ACC112 (cell line): ENCODE results near the gene GAST.
A peak's percentile ranks its signal among the peaks of the same experiment; 100 is the strongest.

ENCODE experiments used
- H2AFZ ChIP-seq: fragments of 200-600 bp; sonication (generic); one replicate; pipeline ENCODE4 v1.6.0; 2017; ENCODE audit warnings: antibody characterized with exemption, low read length; ENCODE audit not compliant: unreplicated experiment
- H3K27ac ChIP-seq: fragments of 200-600 bp; sonication (generic); 2 replicates; pipeline ENCODE4 v1.5.1; 2014; ENCODE audit warnings: low read depth, mild to moderate bottlenecking, antibody characterized with exemption, low read length, moderate library complexity
- H3K27me3 ChIP-seq: fragments of 200-600 bp; sonication (generic); 2 replicates; pipeline ENCODE4 v1.6.1; 2014; ENCODE audit warnings: mild to moderate bottlenecking, antibody characterized with exemption, low read length, moderate library complexity, mixed read lengths; ENCODE audit not compliant: insufficient read depth
- H3K36me3 ChIP-seq: fragments of 200-600 bp; sonication (generic); 2 replicates; pipeline ENCODE4 v1.6.1; 2016; ENCODE audit warnings: mild to moderate bottlenecking, antibody characterized with exemption, low read length, moderate library complexity, mixed read lengths; ENCODE audit not compliant: insufficient read depth
- H3K4me1 ChIP-seq: fragments of 200-600 bp; sonication (generic); one replicate; pipeline ENCODE4 v1.6.1; 2016; ENCODE audit warnings: low read length, mixed read lengths; ENCODE audit not compliant: insufficient read depth, unreplicated experiment, control insufficient read depth
- H3K4me3 ChIP-seq: fragments of 200-600 bp; sonication (generic); 2 replicates; pipeline ENCODE4 v1.5.1; 2014; ENCODE audit warnings: mild to moderate bottlenecking, low read depth, low read length
- H3K79me2 ChIP-seq: fragments of 200-600 bp; sonication (generic); one replicate; pipeline ENCODE4 v1.6.0; 2016; ENCODE audit warnings: low read length; ENCODE audit not compliant: control insufficient read depth, unreplicated experiment, insufficient read depth

Gene GAST

DNA sequence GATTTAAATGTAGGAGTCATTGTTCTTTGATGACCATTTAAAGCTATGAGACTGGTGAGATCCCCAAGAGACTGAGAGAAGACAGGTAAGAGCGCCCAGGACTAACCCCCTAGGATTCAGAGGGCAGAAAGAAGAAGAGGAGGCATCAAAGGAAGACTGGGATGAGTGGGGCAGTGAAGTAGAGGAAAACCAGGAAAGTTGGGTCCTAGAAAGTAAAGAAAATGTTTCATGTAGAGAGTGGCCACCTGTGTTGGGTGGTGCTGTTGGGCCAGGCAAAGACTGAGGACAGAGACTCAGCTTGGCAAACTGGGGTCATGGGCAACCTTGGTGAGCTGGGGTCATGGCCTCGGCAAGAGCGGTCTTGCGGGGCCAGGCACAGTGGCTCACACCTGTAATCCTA lies 23.6 kb downstream of the GAST start:
- Histone ChIP-seq H2AFZ (no peak overlapping the region), H3K27me3 (peaks cover 64% of the 10 kb centered on the region)

GRCh38 chr17:41736983-41737679 lies 25.0 kb downstream of the GAST start:
- Histone ChIP-seq H3K27ac (no peak overlapping the region), H3K4me1 (peaks cover 15% of the 10 kb centered on the region), H3K27me3 (peaks cover 51% of the 10 kb centered on the region), H3K79me2 (no peaks in the 10 kb centered on the region), H3K4me3 (no peak overlapping the region), H2AFZ (no peak overlapping the region), H3K36me3 (no peaks in the 10 kb centered on the region)

More for the DNA sequence above, 23.6 kb downstream of the GAST start:
- Histone ChIP-seq H3K27ac (no peak overlapping the region), H3K4me3 (no peak overlapping the region), H3K79me2 (no peaks in the 10 kb centered on the region), H3K4me1 (peaks cover 15% of the 10 kb centered on the region), H3K36me3 (no peaks in the 10 kb centered on the region)

DNA sequence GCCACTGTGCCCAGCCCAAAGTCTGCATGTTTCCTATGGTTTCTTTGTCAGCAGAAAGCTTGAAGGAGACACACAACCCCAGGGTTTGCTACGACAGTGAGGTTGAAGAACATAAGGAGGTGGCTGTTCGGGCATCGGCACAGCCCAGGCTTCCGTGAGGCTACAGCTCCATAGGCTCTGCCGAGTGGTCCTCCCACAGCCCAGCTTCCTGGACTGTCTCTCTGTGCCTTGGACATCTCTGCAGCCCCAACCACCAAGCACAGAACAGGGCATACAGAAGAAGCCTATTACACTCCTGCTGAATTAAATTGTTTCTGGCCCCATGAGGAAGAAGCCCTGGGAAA lies 25.5 kb downstream of the GAST start:
- Histone ChIP-seq H3K4me3 (no peak overlapping the region), H3K4me1 (peaks cover 15% of the 10 kb centered on the region), H3K79me2 (no peaks in the 10 kb centered on the region), H3K27me3 (peaks cover 46% of the 10 kb centered on the region), H3K36me3 (no peaks in the 10 kb centered on the region), H3K27ac (no peak overlapping the region), H2AFZ (no peak overlapping the region)

GRCh38 chr17:41738077-41738800 lies 26.1 kb downstream of the GAST start:
- peaks cover 41% of the 10 kb centered on the region for H3K27me3 ChIP-seq
- no peaks in the 10 kb centered on the region for H3K36me3 ChIP-seq
- H3K79me2 ChIP-seq = no peaks in the 10 kb centered on the region
- no peak overlapping the region for H3K27ac ChIP-seq
- H2AFZ ChIP-seq = peak overlapping the region; percentile 55
- peaks cover 15% of the 10 kb centered on the region for H3K4me1 ChIP-seq
- no peak overlapping the region for H3K4me3 ChIP-seq

- no peaks in the 10 kb centered on the region for H3K79me2 ChIP-seq
- no peaks in the 10 kb centered on the region for H3K36me3 ChIP-seq
- peaks cover 15% of the 10 kb centered on the region for H3K4me1 ChIP-seq
- no peak overlapping the region for H3K27ac ChIP-seq
- no peak overlapping the region for H3K4me3 ChIP-seq
- H3K27me3 ChIP-seq = peaks cover 37% of the 10 kb centered on the region
- H2AFZ ChIP-seq = no peak overlapping the region
Observed at GRCh38 chr17:41738801-41739112, 26.6 kb downstream of the GAST start.

DNA sequence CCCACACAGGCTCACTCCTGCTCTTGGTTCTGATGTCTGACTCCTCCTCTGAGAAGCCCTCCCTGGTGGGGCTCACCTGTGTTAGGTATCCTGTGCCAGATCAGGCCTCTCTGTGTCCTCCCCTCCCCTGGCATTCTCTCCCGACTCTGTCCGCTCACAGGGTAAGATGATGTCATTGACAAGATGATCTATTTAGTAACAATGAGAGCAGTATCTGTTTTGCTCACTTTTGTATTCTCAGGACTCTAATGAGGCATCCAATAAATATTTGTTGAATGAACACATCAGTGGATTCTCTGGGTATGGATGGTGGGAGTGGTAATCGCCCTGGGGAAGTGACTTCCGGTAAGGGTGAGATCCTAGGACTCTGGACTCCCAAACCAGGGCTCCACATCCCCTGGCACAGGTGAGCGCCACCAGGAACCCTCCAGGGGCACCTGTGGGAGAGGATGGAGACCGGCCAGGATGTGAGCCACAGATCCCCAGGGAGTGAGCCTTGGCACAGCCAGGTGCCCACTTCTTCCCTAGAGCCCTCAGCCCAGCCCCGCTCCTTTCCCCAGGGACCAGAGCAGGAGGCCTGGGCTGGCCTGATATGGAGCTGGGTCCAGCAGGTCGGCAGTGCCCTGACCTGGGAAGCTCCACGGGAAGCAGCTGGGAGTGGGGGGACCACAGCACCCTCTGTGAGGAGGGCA lies 27.7 kb downstream of the GAST start:
- Histone ChIP-seq H3K27ac (no peak overlapping the region), H3K79me2 (no peaks in the 10 kb centered on the region), H3K4me3 (no peak overlapping the region), H3K36me3 (no peaks in the 10 kb centered on the region), H3K4me1 (peaks cover 15% of the 10 kb centered on the region), H3K27me3 (peaks cover 27% of the 10 kb centered on the region), H2AFZ (no peak overlapping the region)

GRCh38 chr17:41740506-41740905 lies 28.4 kb downstream of the GAST start:
- Histone ChIP-seq H3K4me3 (no peak overlapping the region), H2AFZ (no peak overlapping the region), H3K4me1 (peaks cover 15% of the 10 kb centered on the region), H3K27ac (no peak overlapping the region), H3K79me2 (no peaks in the 10 kb centered on the region), H3K36me3 (no peaks in the 10 kb centered on the region), H3K27me3 (peaks cover 20% of the 10 kb centered on the region)

DNA sequence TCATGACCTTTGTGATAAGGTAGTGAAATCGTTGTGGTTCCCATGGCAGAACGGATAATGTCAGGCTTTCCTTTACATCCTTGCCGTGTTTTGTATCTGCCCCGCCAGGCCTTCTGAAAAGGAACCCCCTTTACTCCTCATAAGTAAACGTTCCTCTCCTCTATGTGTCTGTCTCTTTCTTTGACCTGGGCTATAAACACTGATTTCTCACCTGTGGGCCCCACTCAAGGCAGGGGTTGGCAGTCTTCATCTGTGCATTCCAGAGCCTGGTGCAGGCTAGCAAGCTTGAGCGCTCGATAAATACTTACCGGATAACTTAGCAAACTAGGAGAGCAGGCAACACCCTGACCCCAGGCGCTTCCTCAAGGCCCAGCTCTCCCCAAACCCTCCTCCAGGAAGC lies 29.6 kb downstream of the GAST start:
- no peak overlapping the region for H3K4me3 ChIP-seq
- H3K27ac ChIP-seq = no peak overlapping the region
- H3K4me1 ChIP-seq = peaks cover 15% of the 10 kb centered on the region
- H3K27me3 ChIP-seq = peaks cover 10% of the 10 kb centered on the region; the same call in 1 of the 2 replicates
- no peaks in the 10 kb centered on the region for H3K79me2 ChIP-seq
- no peak overlapping the region for H2AFZ ChIP-seq
- H3K36me3 ChIP-seq = no peaks in the 10 kb centered on the region

GRCh38 chr17:41748275-41748674 lies 36.1 kb downstream of the GAST start:
- no peaks in the 10 kb centered on the region for H3K36me3 ChIP-seq
- H3K27me3 ChIP-seq = peaks cover 6% of the 10 kb centered on the region; the same call in 1 of the 2 replicates
- H3K4me1 ChIP-seq = no peaks in the 10 kb centered on the region
- no peak overlapping the region for H2AFZ ChIP-seq
- H3K27ac ChIP-seq = no peak overlapping the region
- no peaks in the 10 kb centered on the region for H3K79me2 ChIP-seq
- H3K4me3 ChIP-seq = no peak overlapping the region

- Histone ChIP-seq H3K79me2 (no peaks in the 10 kb centered on the region), H3K4me3 (no peak overlapping the region), H3K36me3 (no peaks in the 10 kb centered on the region)
Observed at GRCh38 chr17:41750862-41751261, 38.7 kb downstream of the GAST start.

More at GRCh38 chr17:41750862-41751261, 38.7 kb downstream of the GAST start:
- no peak overlapping the region for H3K27ac ChIP-seq
- no peak overlapping the region for H2AFZ ChIP-seq
- no peaks in the 10 kb centered on the region for H3K4me1 ChIP-seq
- H3K27me3 ChIP-seq = peaks cover 6% of the 10 kb centered on the region; the same call in 1 of the 2 replicates
